GM12878 (cell line): ENCODE data around the gene TOR1AIP1. TPM values are rescaled to one million over a fixed set of nuclear protein-coding genes. Genes with fewer than 3 reads are reported as not detected.

Experiments
- ATAC-seq: fragments of 200-7000 bp; cut with Tn5 transposase; 3 replicates; pipeline ENCODE4 v1.9.1; 2020; ENCODE audit warnings: mild to moderate bottlenecking, moderate library complexity
- BruUV-seq: library from RNA; stranded (reverse); fragments of 400-500 nt; replicated peaks from 2 replicates; lab custom pipeline; 2021; lab: Mats Ljungman, UMichigan
- CTCF ChIA-PET: fragments of 300-600 bp; sonication (Branson Sonifier 250); formaldehyde crosslinking; extraction: SDS; loops from one replicate; lab custom pipeline; 2021; ENCODE audit warnings: inconsistent platforms; lab: Yijun Ruan, JAX
- POLR2A ChIA-PET: fragments of 350-600 bp; formaldehyde crosslinking; extraction: SDS; loops from one replicate; lab custom pipeline; 2021; ENCODE audit warnings: inconsistent platforms; lab: Charles Lee
- RAD21 ChIA-PET: fragments of 300-600 bp; sonication (Branson Sonifier 250); formaldehyde crosslinking; loops from one replicate; lab custom pipeline; 2023; ENCODE audit warnings: antibody characterized with exemption; ENCODE audit not compliant: unreplicated experiment; lab: Charles Lee
- SMC1A ChIA-PET: fragments of 300-600 bp; sonication (Branson Sonifier 250); formaldehyde crosslinking; loops from one replicate; lab custom pipeline; 2023; ENCODE audit not compliant: unreplicated experiment, uncharacterized antibody; lab: Charles Lee
- DNase-seq: peaks from one replicate; pipeline ENCODE4 v3.0.0-alpha.2; 2011; ENCODE audit warnings: low read depth, low spot score
- FAIRE-seq: peaks from 3 replicates; lab custom pipeline; 2011; peaks lifted over from hg19 to GRCh38; lab: Jason Lieb, UNC
- H2AFZ ChIP-seq: 2 replicates; pipeline ENCODE4 v1.6.0; 2011; ENCODE audit warnings: low read depth, low read length, control low read depth; ENCODE audit not compliant: control insufficient read depth
- H3K27ac ChIP-seq: 2 replicates; pipeline ENCODE4 v1.5.1; 2011; ENCODE audit warnings: control low read depth; ENCODE audit not compliant: control insufficient read depth, insufficient read depth
- H3K27me3 ChIP-seq, 2 experiments: replicated peaks in 1 of 2; 2 replicates each; pipeline versions ENCODE4 v1.6.0 to v1.6.1; 2011; ENCODE audit warnings: low read length in 1 of 2; ENCODE audit not compliant: control insufficient read depth in 2 of 2, insufficient read depth in 2 of 2
- H3K36me3 ChIP-seq, 2 experiments: 2 replicates each; pipeline ENCODE4 v1.5.1; 2011; ENCODE audit warnings: low read length in 1 of 2; ENCODE audit not compliant: control insufficient read depth in 2 of 2, insufficient read depth in 2 of 2
- H3K4me1 ChIP-seq: 2 replicates; pipeline ENCODE4 v1.6.1; 2011; ENCODE audit warnings: mild to moderate bottlenecking, low read length, moderate library complexity, mixed read lengths; ENCODE audit not compliant: control insufficient read depth, insufficient read depth
- H3K4me2 ChIP-seq: 2 replicates; pipeline ENCODE4 v1.6.0; 2011; ENCODE audit warnings: control low read depth; ENCODE audit not compliant: control insufficient read depth, insufficient read depth
- H3K4me3 ChIP-seq: fragments of 200-600 bp; sonication (generic); 2 replicates; pipeline ENCODE4 v1.5.1; 2016
- H3K79me2 ChIP-seq: 2 replicates; pipeline ENCODE4 v1.6.0; 2011; ENCODE audit warnings: low read length; ENCODE audit not compliant: control insufficient read depth, insufficient read depth
- H3K9ac ChIP-seq: 2 replicates; pipeline ENCODE4 v1.8.0; 2011; ENCODE audit warnings: low read length, control low read depth, mixed read lengths; ENCODE audit not compliant: control insufficient read depth, insufficient read depth
- H3K9me3 ChIP-seq: replicated peaks from 3 replicates; pipeline ENCODE4 v1.5.1; 2011; ENCODE audit warnings: mild to moderate bottlenecking, low read length; ENCODE audit not compliant: control insufficient read depth, insufficient read depth
- H4K20me1 ChIP-seq: 2 replicates; pipeline ENCODE4 v1.6.0; 2011; ENCODE audit not compliant: control insufficient read depth, insufficient read depth
- EGR1 ChIP-seq, 2 experiments: IDR thresholded peaks; 1 replicate in 1 of 2; 2 replicates in 1 of 2; pipeline ENCODE4 v1.6.1; 2011 to 2012; ENCODE audit warnings: low read depth in 2 of 2, low read length in 2 of 2, borderline replicate concordance in 1 of 2, mild to moderate bottlenecking in 1 of 2, moderate library complexity in 1 of 2
- FOXM1 ChIP-seq: IDR thresholded peaks from 2 replicates; pipeline ENCODE4 v1.6.1; 2012; ENCODE audit warnings: low read depth, mild to moderate bottlenecking, inconsistent platforms, low read length, moderate library complexity
- GABPA ChIP-seq: IDR thresholded peaks from 2 replicates; pipeline ENCODE4 v1.6.1; 2014; ENCODE audit warnings: antibody characterized with exemption, low read depth, mild to moderate bottlenecking, inconsistent platforms
- NFYB ChIP-seq: IDR thresholded peaks from 2 replicates; pipeline ENCODE4 v1.6.1; 2011; ENCODE audit warnings: low read depth, mild to moderate bottlenecking, low read length, improper control_type of control experiment, moderate library complexity; ENCODE audit not compliant: insufficient read depth
- SREBF2 ChIP-seq: IDR thresholded peaks from 2 replicates; pipeline ENCODE4 v1.6.1; 2012; ENCODE audit warnings: mild to moderate bottlenecking, low read length
- STAT1 ChIP-seq: fragments of 450-650 bp; conservative IDR thresholded peaks from 2 replicates; pipeline ENCODE4 v1.6.1; 2014; ENCODE audit warnings: antibody characterized with exemption, mild to moderate bottlenecking
- ZBED1 ChIP-seq: IDR thresholded peaks from 2 replicates; pipeline ENCODE4 v1.6.1; 2016; ENCODE audit warnings: borderline replicate concordance
- ZNF24 ChIP-seq: fragments of 450-650 bp; IDR thresholded peaks from 2 replicates; pipeline ENCODE4 v1.6.1; 2017; ENCODE audit warnings: antibody characterized with exemption, mild to moderate bottlenecking
- WGBS: methylation state at CpG from one replicate; pipeline ENCODE4 v1.1.6; 2016; ENCODE audit warnings: low lambda C conversion rate; ENCODE audit not compliant: insufficient replicate concordance, insufficient coverage; ENCODE audit errors: missing lambda C conversion rate; 5-methylcytosine and 5-hydroxymethylcytosine counted together
- in situ Hi-C: fragments of 300-500 bp; cut with MboI; formaldehyde crosslinking; loops from 9 replicates; pipeline ENCODE4 v1.14.3; 2018; ENCODE audit warnings: mixed read lengths
- intact Hi-C: fragments of 100-400 bp; cut with micrococcal nuclease; formaldehyde crosslinking; loops from one replicate; pipeline ENCODE4 v1.14.2; 2022; ENCODE audit not compliant: unreplicated experiment
- polyA plus RNA-seq, 11 experiments: library from polyadenylated mRNA; depleted of rRNA in 4 of 11; unstranded in 6 of 11; stranded (reverse) in 5 of 11; fragments of >200 nt; fragmentation: Nextera tagmentation in 4 of 11; fragmentation: Illumina TruSeq in 1 of 11; extraction: Ambion mirVana in 4 of 11; extraction: Trizol in 1 of 11; gene quantifications; 1 replicate in 1 of 11; 2 replicates in 10 of 11; pipeline versions ENCODE4 v1.2.1 to v1.2.3, GENCODE V29; 2011 to 2016; ENCODE audit warnings: inconsistent platforms in 2 of 11, missing spikeins in 2 of 11, low read depth in 1 of 11
- total RNA-seq, 4 experiments: library from RNA; depleted of rRNA in 3 of 4; stranded (reverse); fragments of >200 nt in 3 of 4; fragmentation: Illumina TruSeq in 1 of 4; extraction: Trizol in 1 of 4; gene quantifications; 2 replicates each; pipeline versions ENCODE4 v1.2.1 to v1.2.3, GENCODE V29; 2013 to 2021
- TF ChIP-seq, protein P1 (sequence below): fragments of 450-650 bp; IDR thresholded peaks from 2 replicates; pipeline ENCODE4 v1.6.1; 2017; ENCODE audit warnings: mild to moderate bottlenecking, moderate library complexity
- TF ChIP-seq, protein P2 (sequence below): fragments of 450-650 bp; conservative IDR thresholded peaks from 2 replicates; pipeline ENCODE4 v1.6.1; 2017; ENCODE audit warnings: mild to moderate bottlenecking, moderate library complexity
- TF ChIP-seq, protein P3 (sequence below), 3 experiments: IDR thresholded peaks in 2 of 3; conservative IDR thresholded peaks in 1 of 3; 2 replicates each; pipeline ENCODE4 v1.5.1; 2011; ENCODE audit warnings: low read depth in 3 of 3, low read length in 3 of 3, mild to moderate bottlenecking in 3 of 3, control low read depth in 2 of 3, moderate library complexity in 2 of 3, inconsistent platforms in 1 of 3, mixed read lengths in 1 of 3; ENCODE audit not compliant: control insufficient read depth in 2 of 3, insufficient read depth in 1 of 3; ENCODE audit errors: extremely low read depth in 1 of 3
- TF ChIP-seq, protein P4 (sequence below): fragments of 450-650 bp; IDR thresholded peaks from 2 replicates; pipeline ENCODE4 v1.6.1; 2016; ENCODE audit warnings: mild to moderate bottlenecking

Gene TOR1AIP1
- total and polyA plus RNA-seq, 10 of the 15 experiments (the other 5 are each of a cell fraction or from before 2014, with no cell fraction given), result 14.8 to 36.0 (median 25.8) TPM

DNA sequence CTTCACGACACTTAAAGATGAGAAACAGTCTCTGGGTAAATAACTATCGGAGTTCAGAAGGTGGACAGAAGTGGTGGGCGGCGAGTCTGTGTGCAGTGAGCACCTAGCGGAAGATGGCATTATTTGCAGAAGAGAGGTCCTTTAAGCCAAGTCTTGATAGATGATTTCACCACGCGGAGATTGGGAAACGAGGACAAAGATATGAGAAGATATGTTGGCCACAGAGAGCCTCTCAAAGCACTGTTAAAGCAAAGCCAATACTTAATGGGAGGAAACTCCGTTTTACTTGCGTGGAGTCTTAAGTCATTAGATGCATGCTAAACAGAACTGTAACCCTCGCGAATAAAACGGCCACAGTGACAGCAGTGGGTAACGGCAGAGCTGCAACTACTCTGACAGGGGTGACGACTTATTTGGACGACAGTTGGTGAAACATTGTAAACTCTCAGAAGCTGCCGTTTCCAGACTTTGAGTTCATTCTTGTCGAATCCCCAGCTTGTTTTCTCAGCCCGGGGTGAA, 71.9 kb downstream of the TOR1AIP1 start:
- Histone ChIP-seq H3K9me3 (no peaks in the 10 kb centered on the region), H3K4me2 (peak overlapping the region; percentile 98), H3K4me1 (peaks cover 21% of the 10 kb centered on the region), H3K36me3 (no peaks in the 10 kb centered on the region), H3K4me3 (peak overlapping the region; percentile 63), H3K79me2 (peaks cover 53% of the 10 kb centered on the region), H2AFZ (peak overlapping the region; percentile 90), H3K27me3 (no peaks in the 10 kb centered on the region), H4K20me1 (no peaks in the 10 kb centered on the region), H3K9ac (peak overlapping the region; percentile 74), H3K27ac (peak overlapping the region; percentile 76)
- DNase-seq, result no peak
- intact Hi-C loops (loop anchor here (1.0 to 2.0 kb wide), 2 partner anchors 43 to 72 kb away; partner anchors contain the start of gene TOR1AIP1), in situ Hi-C loops (loop anchor here (5.0 kb wide), 1 partner anchor 72 kb away; the partner anchor contains the start of gene TOR1AIP1)
- TSS peak; percentile 98 for BruUV-seq
- FAIRE-seq, result no peak
- SMC1A ChIA-PET, result interaction anchor here (0.6 to 1.3 kb wide), 6 partner anchors 12 to 85 kb away, joined by 3 to 6 read pairs (median 4); no protein-coding TSS in a partner anchor
- POLR2A ChIA-PET, result interaction anchor here (0.9 to 2.4 kb wide), 8 partner anchors 13 to 94 kb away, joined by 3 to 15 read pairs (median 4); partner anchors contain the start of gene TOR1AIP1
- WGBS, result under 1% methylated on average over 19 of the region's 19 CpGs
- peak; percentile 43 for ATAC-seq
- CTCF ChIA-PET, result interaction anchor here (0.6 to 2.1 kb wide), 11 partner anchors 10 to 547 kb away, joined by 3 to 5 read pairs (median 4); no protein-coding TSS in a partner anchor
- RAD21 ChIA-PET, result interaction anchor here (0.6 to 1.6 kb wide), 6 partner anchors 23 to 139 kb away, joined by 3 to 5 read pairs (median 3); partner anchors contain the start of gene TOR1AIP1
- TF ChIP-seq ZBED1 (no peak), SREBF2 (no peak), GABPA (0 out of 2 replicates have a peak, but pooled peaks have one; percentile 6), ZNF24 (no peak), FOXM1 (no peak), NFYB (peak; percentile 78; the same call in 1 of the 2 replicates), EGR1 (IDR thresholded peaks at IDR 0.05; ENCODE audit: borderline replicate concordance in 1 of 2, low read depth in 2 of 2, low read length in 2 of 2) (peak in 1 of 2 experiments; percentile 67; a peak in 2 of 3 replicates), STAT1 (no peak)
- TF ChIP-seq, protein P1, sequence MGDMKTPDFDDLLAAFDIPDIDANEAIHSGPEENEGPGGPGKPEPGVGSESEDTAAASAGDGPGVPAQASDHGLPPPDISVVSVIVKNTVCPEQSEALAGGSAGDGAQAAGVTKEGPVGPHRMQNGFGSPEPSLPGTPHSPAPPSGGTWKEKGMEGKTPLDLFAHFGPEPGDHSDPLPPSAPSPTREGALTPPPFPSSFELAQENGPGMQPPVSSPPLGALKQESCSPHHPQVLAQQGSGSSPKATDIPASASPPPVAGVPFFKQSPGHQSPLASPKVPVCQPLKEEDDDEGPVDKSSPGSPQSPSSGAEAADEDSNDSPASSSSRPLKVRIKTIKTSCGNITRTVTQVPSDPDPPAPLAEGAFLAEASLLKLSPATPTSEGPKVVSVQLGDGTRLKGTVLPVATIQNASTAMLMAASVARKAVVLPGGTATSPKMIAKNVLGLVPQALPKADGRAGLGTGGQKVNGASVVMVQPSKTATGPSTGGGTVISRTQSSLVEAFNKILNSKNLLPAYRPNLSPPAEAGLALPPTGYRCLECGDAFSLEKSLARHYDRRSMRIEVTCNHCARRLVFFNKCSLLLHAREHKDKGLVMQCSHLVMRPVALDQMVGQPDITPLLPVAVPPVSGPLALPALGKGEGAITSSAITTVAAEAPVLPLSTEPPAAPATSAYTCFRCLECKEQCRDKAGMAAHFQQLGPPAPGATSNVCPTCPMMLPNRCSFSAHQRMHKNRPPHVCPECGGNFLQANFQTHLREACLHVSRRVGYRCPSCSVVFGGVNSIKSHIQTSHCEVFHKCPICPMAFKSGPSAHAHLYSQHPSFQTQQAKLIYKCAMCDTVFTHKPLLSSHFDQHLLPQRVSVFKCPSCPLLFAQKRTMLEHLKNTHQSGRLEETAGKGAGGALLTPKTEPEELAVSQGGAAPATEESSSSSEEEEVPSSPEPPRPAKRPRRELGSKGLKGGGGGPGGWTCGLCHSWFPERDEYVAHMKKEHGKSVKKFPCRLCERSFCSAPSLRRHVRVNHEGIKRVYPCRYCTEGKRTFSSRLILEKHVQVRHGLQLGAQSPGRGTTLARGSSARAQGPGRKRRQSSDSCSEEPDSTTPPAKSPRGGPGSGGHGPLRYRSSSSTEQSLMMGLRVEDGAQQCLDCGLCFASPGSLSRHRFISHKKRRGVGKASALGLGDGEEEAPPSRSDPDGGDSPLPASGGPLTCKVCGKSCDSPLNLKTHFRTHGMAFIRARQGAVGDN, result peak; percentile 21
- TF ChIP-seq, protein P2, sequence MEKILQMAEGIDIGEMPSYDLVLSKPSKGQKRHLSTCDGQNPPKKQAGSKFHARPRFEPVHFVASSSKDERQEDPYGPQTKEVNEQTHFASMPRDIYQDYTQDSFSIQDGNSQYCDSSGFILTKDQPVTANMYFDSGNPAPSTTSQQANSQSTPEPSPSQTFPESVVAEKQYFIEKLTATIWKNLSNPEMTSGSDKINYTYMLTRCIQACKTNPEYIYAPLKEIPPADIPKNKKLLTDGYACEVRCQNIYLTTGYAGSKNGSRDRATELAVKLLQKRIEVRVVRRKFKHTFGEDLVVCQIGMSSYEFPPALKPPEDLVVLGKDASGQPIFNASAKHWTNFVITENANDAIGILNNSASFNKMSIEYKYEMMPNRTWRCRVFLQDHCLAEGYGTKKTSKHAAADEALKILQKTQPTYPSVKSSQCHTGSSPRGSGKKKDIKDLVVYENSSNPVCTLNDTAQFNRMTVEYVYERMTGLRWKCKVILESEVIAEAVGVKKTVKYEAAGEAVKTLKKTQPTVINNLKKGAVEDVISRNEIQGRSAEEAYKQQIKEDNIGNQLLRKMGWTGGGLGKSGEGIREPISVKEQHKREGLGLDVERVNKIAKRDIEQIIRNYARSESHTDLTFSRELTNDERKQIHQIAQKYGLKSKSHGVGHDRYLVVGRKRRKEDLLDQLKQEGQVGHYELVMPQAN, result peak; percentile 68; the same call in 1 of the 2 replicates
- TF ChIP-seq, protein P3, sequence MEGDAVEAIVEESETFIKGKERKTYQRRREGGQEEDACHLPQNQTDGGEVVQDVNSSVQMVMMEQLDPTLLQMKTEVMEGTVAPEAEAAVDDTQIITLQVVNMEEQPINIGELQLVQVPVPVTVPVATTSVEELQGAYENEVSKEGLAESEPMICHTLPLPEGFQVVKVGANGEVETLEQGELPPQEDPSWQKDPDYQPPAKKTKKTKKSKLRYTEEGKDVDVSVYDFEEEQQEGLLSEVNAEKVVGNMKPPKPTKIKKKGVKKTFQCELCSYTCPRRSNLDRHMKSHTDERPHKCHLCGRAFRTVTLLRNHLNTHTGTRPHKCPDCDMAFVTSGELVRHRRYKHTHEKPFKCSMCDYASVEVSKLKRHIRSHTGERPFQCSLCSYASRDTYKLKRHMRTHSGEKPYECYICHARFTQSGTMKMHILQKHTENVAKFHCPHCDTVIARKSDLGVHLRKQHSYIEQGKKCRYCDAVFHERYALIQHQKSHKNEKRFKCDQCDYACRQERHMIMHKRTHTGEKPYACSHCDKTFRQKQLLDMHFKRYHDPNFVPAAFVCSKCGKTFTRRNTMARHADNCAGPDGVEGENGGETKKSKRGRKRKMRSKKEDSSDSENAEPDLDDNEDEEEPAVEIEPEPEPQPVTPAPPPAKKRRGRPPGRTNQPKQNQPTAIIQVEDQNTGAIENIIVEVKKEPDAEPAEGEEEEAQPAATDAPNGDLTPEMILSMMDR (IDR thresholded peaks at IDR 0.05 in 2 of 3, conservative IDR thresholded peaks at IDR 0.05 in 1 of 3; ENCODE audit: control insufficient read depth in 2 of 3, extremely low read depth in 1 of 3, insufficient read depth in 1 of 3, low read depth in 3 of 3, low read length in 3 of 3), result peak in 2 of 3 experiments; percentile 30 to 47; a peak in 2 of 6 replicates
- TF ChIP-seq, protein P4, sequence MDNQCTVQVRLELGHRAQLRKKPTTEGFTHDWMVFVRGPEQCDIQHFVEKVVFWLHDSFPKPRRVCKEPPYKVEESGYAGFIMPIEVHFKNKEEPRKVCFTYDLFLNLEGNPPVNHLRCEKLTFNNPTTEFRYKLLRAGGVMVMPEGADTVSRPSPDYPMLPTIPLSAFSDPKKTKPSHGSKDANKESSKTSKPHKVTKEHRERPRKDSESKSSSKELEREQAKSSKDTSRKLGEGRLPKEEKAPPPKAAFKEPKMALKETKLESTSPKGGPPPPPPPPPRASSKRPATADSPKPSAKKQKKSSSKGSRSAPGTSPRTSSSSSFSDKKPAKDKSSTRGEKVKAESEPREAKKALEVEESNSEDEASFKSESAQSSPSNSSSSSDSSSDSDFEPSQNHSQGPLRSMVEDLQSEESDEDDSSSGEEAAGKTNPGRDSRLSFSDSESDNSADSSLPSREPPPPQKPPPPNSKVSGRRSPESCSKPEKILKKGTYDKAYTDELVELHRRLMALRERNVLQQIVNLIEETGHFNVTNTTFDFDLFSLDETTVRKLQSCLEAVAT, result no peak
